ENCODE measurements around the gene MYO9B.

DNA sequence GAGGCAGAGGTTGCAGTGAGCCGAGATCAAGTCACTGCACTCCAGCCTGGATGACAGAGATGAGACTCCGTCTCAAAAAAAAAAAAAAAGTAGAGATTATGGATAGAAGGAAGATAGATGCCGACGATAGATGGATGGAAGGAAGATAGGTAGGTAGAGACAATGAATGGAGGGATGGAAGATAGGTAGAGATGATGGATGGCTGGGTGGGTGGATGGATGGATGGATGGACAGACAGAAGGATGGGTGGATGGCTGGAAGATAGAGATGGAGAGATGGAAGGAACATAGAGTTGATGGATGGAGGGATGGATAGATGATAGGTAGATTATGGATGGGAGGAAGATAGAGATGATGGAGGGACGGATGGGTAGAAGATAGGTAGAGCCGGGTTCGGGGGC lies 121.0 kb downstream of the MYO9B start:
- TF ChIP-seq EZH2phosphoT487 (IDR thresholded peaks at IDR 0.05; ENCODE audit: insufficient read depth, low read depth) (no peak), EZH2 (IDR thresholded peaks at IDR 0.05; ENCODE audit: insufficient read depth, poor library complexity, severe bottlenecking) (no peak)

Data from GM23248 (cell line).